Pancreas (tissue), 10 donors: ENCODE results near the gene NLGN1. TPM values are rescaled to one million over a fixed set of nuclear protein-coding genes. Genes with fewer than 3 reads are reported as not detected.

Source experiments
- ATAC-seq, 4 donors: fragments of 200-7000 bp; cut with Tn5 transposase; one replicate each; pipeline versions ENCODE4 v1.8.0 to v1.9.1; 2020; ENCODE audit warnings: mild to moderate bottlenecking in 4 of 4, moderate library complexity in 4 of 4
- DNase-seq, 6 donors: peaks; one replicate each; pipeline ENCODE4 v3.0.0-alpha.2; 2020
- FAIRE-seq: peaks from 2 replicates; lab custom pipeline; 2012; peaks lifted over from hg19 to GRCh38; lab: Jason Lieb, UNC
- H3K27ac ChIP-seq, 4 donors: fragments of 200-600 bp; sonication (generic); 1 replicate in 3 of 4; 2 replicates in 1 of 4; pipeline versions ENCODE4 v1.5.0 to v1.8.0; 2020
- H3K27me3 ChIP-seq, 4 donors: fragments of 200-600 bp; one replicate each; pipeline ENCODE4 v1.8.0; 2021
- H3K36me3 ChIP-seq, 3 donors: fragments of 200-600 bp; sonication (generic) in 1 of 3; one replicate each; pipeline versions ENCODE4 v1.5.0 to v1.8.0; 2020 to 2021
- H3K4me1 ChIP-seq, 3 donors: fragments of 200-600 bp; one replicate each; pipeline ENCODE4 v1.8.0; 2021
- H3K4me3 ChIP-seq, 4 donors: fragments of 200-600 bp; sonication (generic) in 2 of 4; one replicate each; pipeline versions ENCODE4 v1.5.0 to v1.8.0; 2020 to 2021
- H3K9me3 ChIP-seq, 4 donors: fragments of 200-600 bp; one replicate each; pipeline ENCODE4 v1.8.0; 2021
- CTCF ChIP-seq, 4 donors: fragments of 200-600 bp; sonication (generic) in 3 of 4; IDR thresholded peaks; one replicate each; pipeline versions ENCODE4 v1.5.0 to v1.8.0; 2021; ENCODE audit warnings: antibody characterized with exemption in 4 of 4
- WGBS, 2 donors: extraction: QIAGEN DNeasy Blood & Tissue Kit; methylation state at CpG; one replicate each; pipeline ENCODE4 v1.1.7; 2013; 5-methylcytosine and 5-hydroxymethylcytosine counted together
- intact Hi-C, 3 donors: fragments of 100-400 bp; cut with DNase I; formaldehyde crosslinking; loops; one replicate each; pipeline versions ENCODE4 v1.11.1 to v1.14.2; 2022
- polyA plus RNA-seq, 2 donors: library from polyadenylated mRNA; stranded (reverse); fragments of 200-250 nt; gene quantifications; one replicate each; pipeline ENCODE4 v1.2.3, GENCODE V29; 2013
- total RNA-seq, 6 donors: library from RNA; stranded (reverse); fragmentation: NEBNext Ultra II Directional in 4 of 6; extraction: Animal tissue kit (Norgen Biotek cat#: 25700) in 4 of 6; gene quantifications; one replicate each; pipeline versions ENCODE4 v1.2.1 to v1.2.4, GENCODE V29; 2021 to 2023
- donor health status: healthy with polysubstance abuse.
- donor health status: DM: no; HTN: no; CAD: no; lungs with moderate emphysema.
- donor health status: DM: no; HTN: no; CAD: no.
- donor health status: control.
- donor health status: control.
- donor health status: Bipolar disorder and iron deficiency.
- donor health status: DM: yes; HTN: yes; CAD: no.
- donor health status: DM: no; HTN: no; CAD: no.
- donor health status: DM: no; HTN: no; CAD: no.
- donor health status: DM: yes; HTN: yes; CAD: no.

The NLGN1 gene
- total and polyA plus RNA-seq, 8 donors: 0.49 to 2.3 (median 0.84) TPM

GRCh38 chr3:174321548-174321947 lies 924.0 kb downstream of the NLGN1 start:
- FAIRE-seq: no peak
- no peaks in the 10 kb centered on the region for H3K36me3 ChIP-seq
- ATAC-seq: no peak
- H3K27ac ChIP-seq: no peak overlapping the region
- no peaks in the 10 kb centered on the region for H3K27me3 ChIP-seq
- H3K4me1 ChIP-seq: peaks cover 0 to 5% (median 4%) of the 10 kb centered on the region in 3 donors
- WGBS, 2 donors: 29 to 35% methylated on average over 1 of the region's 1 CpG
- intact Hi-C loops: no loop called here
- H3K9me3 ChIP-seq: peaks cover 0 to 3% (median 0%) of the 10 kb centered on the region in 4 donors
- TF ChIP-seq CTCF (IDR thresholded peaks at IDR 0.05): no peak
- no peak for DNase-seq
- H3K4me3 ChIP-seq: no peak overlapping the region

GRCh38 chr3:174322789-174323188 lies 925.2 kb downstream of the NLGN1 start:
- FAIRE-seq: no peak
- H3K36me3 ChIP-seq: no peaks in the 10 kb centered on the region
- peaks cover 0 to 3% (median 0%) of the 10 kb centered on the region in 4 donors for H3K9me3 ChIP-seq
- DNase-seq: no peak
- intact Hi-C loops: no loop called here
- no peaks in the 10 kb centered on the region for H3K27me3 ChIP-seq
- ATAC-seq: no peak
- WGBS, 2 donors: 59 to 70% methylated on average over 2 of the region's 2 CpGs
- H3K4me1 ChIP-seq: no peaks in the 10 kb centered on the region
- H3K27ac ChIP-seq: no peak overlapping the region
- H3K4me3 ChIP-seq: no peak overlapping the region
- TF ChIP-seq CTCF (IDR thresholded peaks at IDR 0.05): no peak

- 39 to 50% methylated on average over 3 of the region's 3 CpGs for WGBS, 2 donors
- ATAC-seq (no peak), DNase-seq (no peak), FAIRE-seq (no peak)
- intact Hi-C loops: no loop called here
- Histone ChIP-seq H3K36me3 (no peaks in the 10 kb centered on the region), H3K4me3 (no peak overlapping the region), H3K4me1 (no peaks in the 10 kb centered on the region), H3K9me3 (no peaks in the 10 kb centered on the region), H3K27ac (no peak overlapping the region), H3K27me3 (no peaks in the 10 kb centered on the region)
- TF ChIP-seq CTCF (IDR thresholded peaks at IDR 0.05): no peak
Measured at GRCh38 chr3:174325171-174325570, 927.6 kb downstream of the NLGN1 start.

- Histone ChIP-seq H3K4me1 (no peaks in the 10 kb centered on the region), H3K27ac (no peak overlapping the region), H3K36me3 (no peaks in the 10 kb centered on the region), H3K4me3 (no peak overlapping the region), H3K27me3 (no peaks in the 10 kb centered on the region), H3K9me3 (no peaks in the 10 kb centered on the region)
- FAIRE-seq: no peak
- TF ChIP-seq CTCF (IDR thresholded peaks at IDR 0.05): no peak
- ATAC-seq: no peak
- 54 to 58% methylated on average over 7 of the region's 7 CpGs for WGBS, 2 donors
- DNase-seq: no peak
- intact Hi-C loops: no loop called here
Measured at GRCh38 chr3:174325834-174326700, 928.5 kb downstream of the NLGN1 start.

GRCh38 chr3:174329321-174329720 lies 931.8 kb downstream of the NLGN1 start:
- no peak for ATAC-seq
- DNase-seq: no peak
- Histone ChIP-seq H3K27ac (no peak overlapping the region), H3K9me3 (no peaks in the 10 kb centered on the region), H3K36me3 (no peaks in the 10 kb centered on the region), H3K27me3 (no peaks in the 10 kb centered on the region), H3K4me3 (no peak overlapping the region), H3K4me1 (no peaks in the 10 kb centered on the region)
- intact Hi-C loops: no loop called here
- no peak for TF ChIP-seq CTCF (IDR thresholded peaks at IDR 0.05)
- no peak for FAIRE-seq
- WGBS, 2 donors: 80 to 89% methylated on average over 3 of the region's 3 CpGs
